Activated B cell treated with CpG ODN at 0.5 μM for 24 hours (primary cell): Measurements from ENCODE around the gene KRT81. TPM values are rescaled to one million over a fixed set of nuclear protein-coding genes. Genes with fewer than 3 reads are reported as not detected.

ENCODE experiments used
- ATAC-seq: fragments of 200-7000 bp; cut with Tn5 transposase; one replicate; pipeline ENCODE4 v1.10.0; 2021; ENCODE audit warnings: low read depth, mild to moderate bottlenecking, moderate library complexity
- CTCF ChIA-PET: fragments of 350-600 bp; sonication (Branson Sonifier 250); formaldehyde crosslinking; loops from one replicate; lab custom pipeline; 2021; ENCODE audit warnings: antibody characterized with exemption; lab: Charles Lee
- POLR2A ChIA-PET: fragments of 350-600 bp; sonication (Branson Sonifier 250); formaldehyde crosslinking; loops from one replicate; lab custom pipeline; 2021; ENCODE audit warnings: antibody characterized with exemption; lab: Charles Lee
- DNase-seq: peaks from one replicate; pipeline ENCODE4 v3.0.0; 2022
- H3K27ac Mint-ChIP-seq: one replicate; pipeline ENCODE4 v1.8.0; 2020; ENCODE audit warnings: mixed read lengths
- H3K27me3 Mint-ChIP-seq: one replicate; pipeline ENCODE4 v1.8.0; 2021; ENCODE audit warnings: mixed read lengths
- H3K36me3 Mint-ChIP-seq: one replicate; pipeline ENCODE4 v1.8.0; 2021; ENCODE audit warnings: low read depth, mixed read lengths
- H3K4me1 Mint-ChIP-seq: one replicate; pipeline ENCODE4 v1.8.0; 2021; ENCODE audit warnings: mixed read lengths
- H3K4me3 Mint-ChIP-seq: one replicate; pipeline ENCODE4 v1.8.0; 2020; ENCODE audit warnings: mild to moderate bottlenecking, mixed read lengths
- H3K9me3 Mint-ChIP-seq: one replicate; pipeline ENCODE4 v1.8.0; 2020; ENCODE audit warnings: mixed read lengths
- CTCF ChIP-seq: fragments of 200-600 bp; IDR thresholded peaks from one replicate; pipeline ENCODE4 v1.8.0; 2022; ENCODE audit warnings: antibody characterized with exemption, mild to moderate bottlenecking
- intact Hi-C: fragments of 100-400 bp; cut with micrococcal nuclease; formaldehyde crosslinking; loops from one replicate; pipeline ENCODE4 v1.15.1; 2024
- total RNA-seq: library from RNA; stranded (reverse); gene quantifications from 2 replicates; pipeline ENCODE4 v1.2.3, GENCODE V29; 2022

Gene KRT81
- total RNA-seq, 1 donor from 2014 or later, result not detected

GRCh38 chr12:52251367-52252051, 39.8 kb downstream of the KRT81 start:
- no peak for TF ChIP-seq CTCF
- no peak overlapping the region for H3K27ac Mint-ChIP-seq
- no peak for ATAC-seq
- no peak overlapping the region for H3K4me3 Mint-ChIP-seq
- peaks cover 46% of the 10 kb centered on the region for H3K27me3 Mint-ChIP-seq
- no peaks in the 10 kb centered on the region for H3K4me1 Mint-ChIP-seq
- CTCF ChIA-PET, result no interaction called here
- intact Hi-C loops, result no loop called here
- no peaks in the 10 kb centered on the region for H3K36me3 Mint-ChIP-seq
- POLR2A ChIA-PET, result no interaction called here
- DNase-seq, result no peak
- H3K9me3 Mint-ChIP-seq, result no peaks in the 10 kb centered on the region

DNA sequence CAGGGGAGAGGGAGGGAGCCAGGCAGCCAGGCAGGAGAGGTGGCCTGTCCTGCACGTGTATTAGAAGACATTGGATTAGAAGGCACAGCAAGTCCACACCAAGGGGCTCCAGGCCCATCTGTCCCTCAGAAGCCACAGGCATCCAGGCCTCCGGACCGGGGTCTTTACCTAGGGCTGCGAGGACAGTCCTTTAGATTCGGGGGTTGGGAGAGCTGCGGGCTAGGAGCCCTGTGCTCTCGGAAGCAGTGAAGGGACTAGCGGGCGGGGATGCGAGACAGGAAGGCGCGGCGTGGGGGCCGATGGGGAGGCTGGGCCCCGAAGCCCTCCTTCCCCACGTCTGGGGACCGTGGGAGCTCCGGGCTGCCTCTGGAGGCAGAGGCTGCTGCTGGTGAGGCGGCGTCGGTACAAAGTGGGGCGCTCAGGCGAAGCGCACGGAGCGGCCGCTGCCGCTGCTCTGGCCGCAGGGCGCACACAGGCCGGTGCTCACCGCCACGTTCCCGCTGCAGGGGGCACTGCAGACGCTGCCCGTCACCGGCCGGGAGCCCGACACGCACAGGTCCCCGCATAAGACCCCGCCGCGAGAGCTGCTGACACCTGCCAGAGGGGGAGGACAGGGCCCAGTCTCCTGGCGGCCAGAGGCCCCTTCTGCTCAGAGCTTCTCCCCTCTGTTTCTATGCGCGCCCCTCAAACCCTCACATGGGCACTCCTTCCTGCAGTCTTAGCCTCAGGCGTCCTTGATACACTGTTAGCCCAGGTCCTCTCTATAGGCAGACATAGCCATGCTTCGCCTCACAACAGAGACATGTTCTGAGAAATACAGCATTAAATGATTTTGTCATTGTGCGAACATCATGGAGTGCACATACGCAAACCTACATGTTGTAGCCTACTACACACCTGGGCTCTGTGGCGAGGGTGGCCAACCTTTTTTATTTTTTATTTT, 41.0 kb downstream of the KRT81 start:
- no peak for ATAC-seq
- DNase-seq, result no peak
- Mint-ChIP-seq H3K27me3 (peaks cover 43% of the 10 kb centered on the region), H3K4me3 (no peak overlapping the region), H3K27ac (no peak overlapping the region), H3K9me3 (no peaks in the 10 kb centered on the region), H3K4me1 (no peaks in the 10 kb centered on the region), H3K36me3 (no peaks in the 10 kb centered on the region)
- no peak for TF ChIP-seq CTCF
- intact Hi-C loops, result no loop called here
- CTCF ChIA-PET, result no interaction called here
- POLR2A ChIA-PET, result no interaction called here

DNA sequence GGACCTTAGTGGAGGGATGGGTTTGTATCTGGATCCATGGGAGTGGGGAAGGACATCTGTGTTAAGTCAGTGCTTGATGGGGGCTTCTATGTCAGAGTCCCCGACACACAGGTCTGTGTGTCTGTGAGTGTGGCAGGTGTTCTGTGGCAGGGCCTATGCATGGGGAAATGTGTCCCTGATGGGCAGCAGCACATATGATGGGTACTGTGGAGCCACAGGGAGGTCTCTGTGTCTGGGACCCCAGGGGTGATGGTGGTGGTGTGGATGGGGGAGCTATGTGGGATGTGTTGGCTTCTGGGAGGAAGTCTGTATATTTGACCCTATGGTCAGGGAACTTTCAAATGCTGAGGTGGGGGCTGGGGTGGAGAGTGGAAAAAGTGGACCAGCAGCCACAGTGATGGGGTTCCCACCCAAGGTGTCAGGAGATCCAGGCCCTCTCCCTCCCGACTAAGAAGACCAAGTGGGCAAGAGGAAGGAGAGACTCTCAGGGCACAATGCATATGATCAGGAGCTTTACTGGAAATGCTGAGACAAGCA, 41.8 kb downstream of the KRT81 start:
- H3K4me3 Mint-ChIP-seq, result no peak overlapping the region
- intact Hi-C loops, result no loop called here
- H3K27ac Mint-ChIP-seq, result no peak overlapping the region
- no peaks in the 10 kb centered on the region for H3K4me1 Mint-ChIP-seq
- ATAC-seq, result no peak
- H3K9me3 Mint-ChIP-seq, result no peaks in the 10 kb centered on the region
- no peaks in the 10 kb centered on the region for H3K36me3 Mint-ChIP-seq
- TF ChIP-seq CTCF, result no peak
- no peak for DNase-seq
- H3K27me3 Mint-ChIP-seq, result peaks cover 35% of the 10 kb centered on the region
- ChIA-PET CTCF (no interaction called here), POLR2A (no interaction called here)

- Mint-ChIP-seq H3K4me3 (no peak overlapping the region), H3K27me3 (peaks cover 34% of the 10 kb centered on the region), H3K4me1 (peaks cover 8% of the 10 kb centered on the region), H3K9me3 (no peaks in the 10 kb centered on the region), H3K27ac (no peak overlapping the region), H3K36me3 (no peaks in the 10 kb centered on the region)
- TF ChIP-seq CTCF, result no peak
- CTCF ChIA-PET, result no interaction called here
- ATAC-seq (no peak), DNase-seq (no peak)
- POLR2A ChIA-PET, result no interaction called here
- intact Hi-C loops, result no loop called here
Measured at GRCh38 chr12:52248541-52249461, 42.5 kb downstream of the KRT81 start.
